ENCODE results near the gene SPANXN3.
"Not testable (repeated sequence)": the region's sequence is repeated elsewhere in the genome, so short reads cannot be mapped to it uniquely, and the experiment has no call there.

The SPANXN3 gene

GRCh38 chrX:143517375-143517774 lies at the start of gene SPANXN3:
Gene SPANXN3, minus strand, starts transcription at chrX:143517475. Its CDS starts 84 bp downstream, at chrX:143517391.
- not testable (repeated sequence) for DNase-seq

DNA sequence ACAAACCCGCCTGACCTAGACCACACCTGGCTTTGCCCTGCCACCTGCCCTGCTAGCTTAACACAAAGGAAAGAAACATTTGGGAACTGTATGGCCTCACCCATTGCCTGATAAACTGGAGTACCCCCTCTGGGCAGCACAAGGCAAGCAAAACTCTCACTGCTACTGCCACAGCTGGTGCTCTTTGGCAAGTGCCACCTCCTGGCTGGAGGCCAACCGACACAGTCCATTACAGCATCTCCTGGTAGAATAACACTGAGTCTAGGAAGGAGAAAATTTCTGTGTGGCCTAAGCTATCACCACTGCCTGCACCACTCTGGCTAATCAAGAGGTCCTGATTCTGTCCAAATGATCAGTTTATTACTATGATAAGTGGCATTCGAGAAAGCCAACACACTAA lies 18.9 kb upstream of the SPANXN3 start:
- DNase-seq, result no peak

DNA sequence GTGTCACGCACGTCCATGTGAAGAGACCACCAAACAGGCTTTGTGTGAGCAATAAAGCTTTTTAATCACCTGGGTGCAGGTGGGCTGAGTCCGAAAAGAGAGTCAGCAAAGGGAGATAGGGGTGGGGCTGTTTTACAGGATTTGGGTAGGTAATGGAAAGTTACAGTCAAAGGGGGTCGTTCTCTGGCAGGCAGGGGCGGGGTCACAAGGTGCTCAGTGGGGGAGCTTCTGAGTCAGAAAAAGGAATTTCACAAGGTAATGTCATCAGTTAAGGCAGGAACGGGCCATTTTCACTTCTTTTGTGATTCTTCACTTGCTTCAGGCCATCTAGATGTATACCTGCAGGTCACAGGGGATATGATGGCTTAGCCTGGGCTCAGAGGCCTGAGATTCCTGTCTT lies 15.1 kb downstream of the SPANXN3 start:
- DNase-seq, result not testable (repeated sequence)

- DNase-seq, result no peak
These were observed 16.5 kb downstream of the SPANXN3 start for GRCh38 chrX:143500751-143501150.

- no peak for DNase-seq
These were observed 31.2 kb downstream of the SPANXN3 start for GRCh38 chrX:143486105-143486504.

DNA sequence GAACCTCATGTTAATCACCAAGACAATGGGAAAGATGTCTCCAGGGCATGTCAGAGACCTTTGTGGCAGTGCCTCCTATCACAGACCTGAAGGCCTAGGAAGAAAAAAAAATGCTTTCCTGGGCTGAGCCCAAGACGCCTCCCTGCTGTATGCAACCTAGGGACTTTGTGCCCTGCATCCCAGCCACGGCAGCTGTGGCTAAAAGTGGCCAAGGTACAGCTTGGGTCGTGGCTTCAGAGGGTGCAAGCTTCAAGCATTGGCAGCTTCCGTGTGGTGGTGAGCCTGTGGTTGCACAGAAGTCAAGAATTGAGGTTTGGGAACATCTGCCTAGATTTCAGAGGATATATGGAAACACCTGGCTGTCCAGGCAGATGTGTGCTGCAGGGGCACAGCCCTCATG lies 40.5 kb downstream of the SPANXN3 start:
- no peak for DNase-seq

GRCh38 chrX:143472347-143472938 lies 44.8 kb downstream of the SPANXN3 start:
- no peak for DNase-seq

DNA sequence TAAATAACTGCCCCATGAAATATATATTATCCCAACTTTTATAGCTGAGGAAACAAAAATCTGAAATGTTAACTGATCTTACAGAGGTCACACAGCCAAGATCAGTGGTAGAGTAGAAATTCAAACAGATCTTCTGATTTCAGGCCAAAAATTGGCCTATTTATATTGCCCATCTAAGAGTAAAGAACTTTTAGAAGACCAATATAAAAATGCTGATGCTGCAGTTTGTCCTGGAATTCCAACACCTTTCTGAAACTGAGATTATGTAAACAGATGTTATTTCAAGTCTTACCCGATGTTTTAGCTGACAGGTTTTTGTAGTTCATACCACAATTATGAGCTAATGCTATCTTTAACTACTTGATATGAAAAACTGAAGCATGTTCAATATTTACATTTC lies 51.1 kb downstream of the SPANXN3 start:
- no peak for DNase-seq

- DNase-seq, result no peak
These were observed 54.6 kb downstream of the SPANXN3 start for GRCh38 chrX:143462696-143463095.

- DNase-seq, result no peak
These were observed 55.7 kb downstream of the SPANXN3 start for GRCh38 chrX:143461606-143462005.

Data from NCI-H1048 (cell line).